ENCODE measurements around the gene ZNF581. TPM values are rescaled to one million over a fixed set of nuclear protein-coding genes. Genes with fewer than 3 reads are reported as not detected.

Gene ZNF581
- total RNA-seq, 1 experiment from 2014 or later, result 39.0 TPM

GRCh38 chr19:55616395-55616875 lies 27.0 kb upstream of the ZNF581 start:
- DNase-seq (ENCODE audit: low read depth, low spot score) (no peak), ATAC-seq (no peak)
- no peaks in the 10 kb centered on the region for H3K9me3 ChIP-seq (ENCODE audit: control insufficient read depth, insufficient read depth, low read depth, low read length)
- POLR2A ChIA-PET, result no interaction called here
- intact Hi-C loops (cut with micrococcal nuclease; ENCODE audit: unreplicated experiment) (no loop called here), in situ Hi-C loops (cut with HindIII; ENCODE audit: low pct_unique_long_range_greater_than_20kb, low sequenced_read_pairs) (no loop called here)
- TF ChIP-seq SIN3A (IDR thresholded peaks at IDR 0.05; ENCODE audit: borderline replicate concordance, insufficient read depth, low read depth, low read length) (no peak), TCF7L2 (IDR thresholded peaks at IDR 0.05; ENCODE audit: low read depth, low read length) (no peak), CTCF (IDR thresholded peaks at IDR 0.05) (no peak), POLR2AphosphoS5 (IDR thresholded peaks at IDR 0.05; ENCODE audit: low read depth, low read length) (no peak), REST (IDR thresholded peaks at IDR 0.05; ENCODE audit: insufficient read depth in 1 of 2, low read depth in 2 of 2, low read length in 1 of 2) (no peak)
- CTCF ChIA-PET, result no interaction called here
- BruUV-seq (replicated peaks), result no TSS peak
- no peaks in the 10 kb centered on the region for H3K27me3 ChIP-seq (ENCODE audit: control insufficient read depth, insufficient read depth, low read length)
- H3K36me3 ChIP-seq (ENCODE audit: control insufficient read depth, insufficient read depth, low read length), result no peaks in the 10 kb centered on the region
- no peaks in the 10 kb centered on the region for H3K4me1 ChIP-seq (ENCODE audit: control insufficient read depth, insufficient read depth, low read length)
- H3K4me3 ChIP-seq (ENCODE audit: low read depth in 2 of 2, low read length in 2 of 2), result no peak overlapping the region
- no peak overlapping the region for H3K27ac ChIP-seq (ENCODE audit: low read length)

- POLR2A ChIA-PET, result no interaction called here
- H3K27ac ChIP-seq (ENCODE audit: low read length), result no peak overlapping the region
- H3K36me3 ChIP-seq (ENCODE audit: control insufficient read depth, insufficient read depth, low read length), result no peaks in the 10 kb centered on the region
- H3K4me3 ChIP-seq (ENCODE audit: low read depth in 2 of 2, low read length in 2 of 2), result no peak overlapping the region
- TF ChIP-seq CTCF (IDR thresholded peaks at IDR 0.05) (no peak), SIN3A (IDR thresholded peaks at IDR 0.05; ENCODE audit: borderline replicate concordance, insufficient read depth, low read depth, low read length) (no peak), TCF7L2 (IDR thresholded peaks at IDR 0.05; ENCODE audit: low read depth, low read length) (no peak), REST (IDR thresholded peaks at IDR 0.05; ENCODE audit: insufficient read depth in 1 of 2, low read depth in 2 of 2, low read length in 1 of 2) (no peak), POLR2AphosphoS5 (IDR thresholded peaks at IDR 0.05; ENCODE audit: low read depth, low read length) (no peak)
- no peaks in the 10 kb centered on the region for H3K4me1 ChIP-seq (ENCODE audit: control insufficient read depth, insufficient read depth, low read length)
- no peak for ATAC-seq
- in situ Hi-C loops (cut with HindIII; ENCODE audit: low pct_unique_long_range_greater_than_20kb, low sequenced_read_pairs) (no loop called here), intact Hi-C loops (cut with micrococcal nuclease; ENCODE audit: unreplicated experiment) (no loop called here)
- CTCF ChIA-PET, result interaction anchor here (0.6 kb wide), 1 partner anchor 12 kb away, joined by 3 read pairs; the partner anchor contains the start of gene ZNF865
- no peaks in the 10 kb centered on the region for H3K9me3 ChIP-seq (ENCODE audit: control insufficient read depth, insufficient read depth, low read depth, low read length)
- DNase-seq (ENCODE audit: low read depth, low spot score), result no peak
- BruUV-seq (replicated peaks), result no TSS peak
- H3K27me3 ChIP-seq (ENCODE audit: control insufficient read depth, insufficient read depth, low read length), result no peaks in the 10 kb centered on the region
Measured at GRCh38 chr19:55617426-55617825, 26.0 kb upstream of the ZNF581 start.
